NB4 (cell line): ENCODE measurements around the gene ZSWIM6.

Experiments
- MYC ChIP-seq: IDR thresholded peaks from 2 replicates; pipeline ENCODE4 v1.6.1; 2011; ENCODE audit warnings: low read depth, low read length
- POLR2A ChIP-seq: IDR thresholded peaks from 2 replicates; pipeline ENCODE4 v1.6.1; 2011; ENCODE audit warnings: mild to moderate bottlenecking; ENCODE audit not compliant: insufficient read length; ENCODE audit errors: extremely low read depth
- TF ChIP-seq, protein P1 (sequence below): IDR thresholded peaks from 2 replicates; pipeline ENCODE4 v1.6.1; 2011; ENCODE audit warnings: low read depth, low read length

DNA sequence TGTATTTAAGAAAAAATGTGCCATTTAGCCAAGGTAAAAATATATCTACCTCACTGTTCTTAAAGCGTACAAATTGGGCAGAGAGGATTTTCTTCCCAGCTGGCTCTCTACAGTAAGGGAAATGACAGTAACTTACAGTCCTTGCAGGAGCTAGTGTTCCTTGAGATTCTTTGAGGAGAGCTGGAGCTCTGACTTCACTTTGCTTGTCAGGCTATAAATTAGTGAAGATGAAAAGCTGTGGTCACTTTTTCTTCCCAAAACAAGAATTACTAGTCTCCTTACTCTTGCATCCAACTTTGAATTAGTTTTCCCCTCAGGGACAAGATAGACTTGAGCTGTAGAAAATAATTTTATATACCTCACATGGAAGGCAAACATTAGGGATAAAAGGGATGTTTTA is 129.9 kb downstream of the ZSWIM6 start:
- TF ChIP-seq, protein P1, sequence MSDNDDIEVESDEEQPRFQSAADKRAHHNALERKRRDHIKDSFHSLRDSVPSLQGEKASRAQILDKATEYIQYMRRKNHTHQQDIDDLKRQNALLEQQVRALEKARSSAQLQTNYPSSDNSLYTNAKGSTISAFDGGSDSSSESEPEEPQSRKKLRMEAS = no peak
- TF ChIP-seq POLR2A = no peak
- TF ChIP-seq MYC = no peak
